Measurements from ENCODE around the gene USF2. TPM values are rescaled to one million over a fixed set of nuclear protein-coding genes. Genes with fewer than 3 reads are reported as not detected.

USF2 gene
- polyA plus RNA-seq, 3 donors: 68.2 to 122 (median 118) TPM

- H3K27ac ChIP-seq (ENCODE audit: low read depth, low read length): no peak overlapping the region
- 69 to 80% (median 72%) methylated on average over 23 of the region's 23 CpGs for WGBS, 3 donors
These were observed 23.9 kb downstream of the USF2 start for GRCh38 chr19:35292421-35293362.

GRCh38 chr19:35293363-35293739 lies 24.6 kb downstream of the USF2 start:
- H3K27ac ChIP-seq (ENCODE audit: low read depth, low read length): no peak overlapping the region
- WGBS, 3 donors: 34 to 47% (median 36%) methylated on average over 7 of the region's 7 CpGs

DNA sequence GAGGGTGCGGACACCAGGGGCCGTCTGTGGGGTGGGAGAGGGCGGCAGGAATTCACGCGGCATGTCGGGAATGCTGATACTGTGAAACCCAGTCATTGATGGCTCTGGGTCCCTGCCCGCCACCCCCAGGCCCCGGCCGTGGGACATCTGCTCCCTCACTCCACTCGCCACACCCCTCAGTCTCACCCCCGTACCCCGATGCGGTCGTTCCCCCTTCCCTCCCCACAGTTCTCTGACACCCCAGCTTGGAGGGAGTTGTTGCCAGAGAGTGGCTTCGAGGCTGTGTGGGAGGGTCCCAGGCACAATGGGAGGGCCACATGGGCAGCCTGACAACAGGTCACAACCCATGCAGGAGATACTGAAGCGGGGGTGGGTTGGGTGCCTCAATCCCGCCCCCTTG lies 25.0 kb downstream of the USF2 start:
- WGBS, 3 donors: 40 to 58% (median 52%) methylated on average over 17 of the region's 17 CpGs

DNA sequence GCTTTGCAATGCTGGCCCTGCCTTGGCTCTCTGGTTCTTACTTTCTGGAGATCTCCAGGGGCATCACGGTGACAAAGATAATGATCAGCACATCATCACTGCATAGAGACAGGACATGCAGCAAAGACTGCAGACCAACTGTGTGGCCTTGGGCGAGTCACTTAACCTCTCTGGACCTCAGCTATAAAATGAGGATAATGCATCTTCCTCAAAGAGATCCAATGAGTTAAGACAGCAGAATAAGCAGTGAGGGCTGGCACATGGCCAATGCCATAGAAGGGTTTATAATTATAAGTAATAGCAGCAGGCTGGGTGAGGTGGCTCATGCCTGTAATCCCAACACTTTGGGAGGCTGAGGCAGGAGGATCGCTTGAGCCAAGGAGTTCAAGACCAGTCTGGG lies 25.6 kb downstream of the USF2 start:
- WGBS, 3 donors: 65 to 72% (median 66%) methylated on average over 3 of the region's 3 CpGs
- H3K27ac ChIP-seq (ENCODE audit: low read depth, low read length): no peak overlapping the region

More for the DNA sequence above, 25.0 kb downstream of the USF2 start:
- no peak overlapping the region for H3K27ac ChIP-seq (ENCODE audit: low read depth, low read length)

GRCh38 chr19:35294859-35295791 lies 26.4 kb downstream of the USF2 start:
- WGBS, 3 donors: 45 to 63% (median 47%) methylated on average over 24 to 25 of the region's 25 CpGs
- H3K27ac ChIP-seq (ENCODE audit: low read depth, low read length): no peak overlapping the region

DNA sequence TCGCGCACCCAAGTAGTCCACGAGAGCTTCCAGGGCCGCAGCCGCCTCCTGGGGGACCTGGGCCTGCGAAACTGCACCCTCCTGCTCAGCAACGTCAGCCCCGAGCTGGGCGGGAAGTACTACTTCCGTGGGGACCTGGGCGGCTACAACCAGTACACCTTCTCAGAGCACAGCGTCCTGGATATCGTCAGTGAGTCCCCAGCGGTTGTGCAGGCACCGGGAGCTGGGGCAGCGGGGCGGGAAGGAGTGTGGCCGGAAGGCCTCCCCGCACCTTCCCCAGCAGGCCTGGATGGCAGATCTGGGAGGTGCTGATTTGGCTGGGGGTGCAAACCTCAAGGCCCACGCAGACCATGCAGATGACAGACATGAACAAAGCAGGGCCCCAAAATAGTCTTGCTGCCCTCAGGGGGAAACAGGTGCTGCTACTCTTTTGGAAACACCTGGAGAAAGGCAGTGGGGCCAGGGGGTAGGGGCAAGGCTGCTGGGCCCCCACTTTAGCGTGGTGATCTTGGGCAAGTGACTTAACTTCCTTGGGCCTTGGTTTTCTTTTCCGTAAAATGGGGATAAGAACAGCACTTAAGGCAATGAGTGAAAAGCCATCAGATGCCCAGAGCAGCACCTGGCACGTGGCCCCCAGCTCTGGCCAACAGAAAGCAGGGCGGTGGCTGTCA lies 27.2 kb downstream of the USF2 start:
- 40 to 67% (median 43%) methylated on average over 24 of the region's 24 CpGs for WGBS, 3 donors
- no peak overlapping the region for H3K27ac ChIP-seq (ENCODE audit: low read depth, low read length)

- H3K27ac ChIP-seq (ENCODE audit: low read depth, low read length): no peak overlapping the region
- 86 to 93% (median 91%) methylated on average over 7 of the region's 7 CpGs for WGBS, 3 donors
These were observed 28.1 kb downstream of the USF2 start for GRCh38 chr19:35296644-35297514.

DNA sequence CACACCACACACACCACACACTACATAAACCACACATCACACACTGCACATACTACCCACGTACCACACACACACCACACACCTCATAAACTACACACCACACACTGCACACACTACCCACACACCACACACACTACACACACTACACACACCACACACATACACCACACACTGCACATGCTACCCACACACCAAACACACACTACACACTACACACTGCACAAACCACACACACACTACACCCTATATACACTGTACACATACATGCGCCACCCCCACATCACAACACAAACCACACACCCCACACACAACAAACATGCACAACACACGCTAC lies 28.7 kb downstream of the USF2 start:
- no peak overlapping the region for H3K27ac ChIP-seq (ENCODE audit: low read depth, low read length)
- 94% methylated on average over 3 of the region's 3 CpGs for WGBS, 3 donors

DNA sequence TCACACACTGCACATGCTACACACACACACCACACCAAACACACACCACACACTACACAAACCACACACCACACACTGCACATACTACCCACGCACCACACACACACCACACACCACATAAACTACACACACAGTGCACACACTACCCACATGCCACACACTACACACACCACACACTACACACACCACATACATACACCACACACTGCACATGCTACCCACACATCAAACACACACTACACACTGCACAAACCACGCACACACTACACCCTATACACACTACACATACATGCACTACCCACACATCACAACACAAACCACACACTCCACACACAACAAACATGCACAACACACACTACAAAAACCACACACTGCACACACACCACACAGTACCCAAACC lies 29.2 kb downstream of the USF2 start:
- 93 to 99% (median 98%) methylated on average over 2 of the region's 2 CpGs for WGBS, 3 donors
- no peak overlapping the region for H3K27ac ChIP-seq (ENCODE audit: low read depth, low read length)

DNA sequence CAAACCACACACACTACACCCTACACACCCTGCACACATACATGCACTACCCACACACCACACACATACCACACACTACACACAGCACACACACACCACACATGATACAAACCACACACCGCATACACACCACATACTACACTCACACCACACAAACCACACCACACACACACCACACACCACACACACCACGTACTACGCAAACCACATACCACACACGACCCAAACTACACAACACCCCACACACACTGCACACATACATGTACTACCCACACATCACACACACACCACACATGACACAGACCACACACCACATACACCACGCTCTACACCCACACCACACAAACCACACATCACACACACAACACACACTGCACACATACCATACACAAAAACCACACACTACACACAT lies 29.8 kb downstream of the USF2 start:
- no peak overlapping the region for H3K27ac ChIP-seq (ENCODE audit: low read depth, low read length)
- 92 to 93% (median 92%) methylated on average over 5 of the region's 5 CpGs for WGBS, 3 donors

DNA sequence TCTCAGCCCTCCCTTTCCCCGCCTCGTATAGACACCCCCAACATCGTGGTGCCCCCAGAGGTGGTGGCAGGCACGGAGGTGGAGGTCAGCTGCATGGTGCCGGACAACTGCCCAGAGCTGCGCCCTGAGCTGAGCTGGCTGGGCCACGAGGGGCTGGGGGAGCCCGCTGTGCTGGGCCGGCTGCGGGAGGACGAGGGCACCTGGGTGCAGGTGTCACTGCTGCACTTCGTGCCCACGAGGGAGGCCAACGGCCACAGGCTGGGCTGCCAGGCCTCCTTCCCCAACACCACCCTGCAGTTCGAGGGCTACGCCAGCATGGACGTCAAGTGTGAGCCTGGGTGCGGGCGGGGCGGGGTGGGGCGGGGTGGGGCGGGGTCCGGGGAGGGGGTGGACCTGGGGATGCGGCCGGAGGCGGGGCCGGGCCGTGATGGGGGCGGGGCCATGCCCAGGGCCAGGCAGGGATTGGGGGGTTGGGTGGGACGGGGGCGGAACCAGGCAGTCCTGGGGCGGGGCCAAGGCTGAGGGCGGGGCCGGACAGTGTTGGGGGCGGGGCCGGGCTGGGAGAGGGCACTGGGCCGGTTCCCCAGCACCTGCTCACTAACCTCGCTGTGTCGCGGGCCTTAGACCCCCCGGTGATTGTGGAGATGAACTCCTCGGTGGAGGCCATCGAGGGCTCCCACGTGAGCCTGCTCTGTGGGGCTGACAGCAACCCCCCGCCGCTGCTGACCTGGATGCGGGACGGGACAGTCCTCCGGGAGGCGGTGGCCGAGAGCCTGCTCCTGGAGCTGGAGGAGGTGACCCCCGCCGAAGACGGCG lies 31.0 kb downstream of the USF2 start:
- 42 to 56% (median 56%) methylated on average over 45 to 54 of the region's 55 CpGs for WGBS, 3 donors
- no peak overlapping the region for H3K27ac ChIP-seq (ENCODE audit: low read depth, low read length)

DNA sequence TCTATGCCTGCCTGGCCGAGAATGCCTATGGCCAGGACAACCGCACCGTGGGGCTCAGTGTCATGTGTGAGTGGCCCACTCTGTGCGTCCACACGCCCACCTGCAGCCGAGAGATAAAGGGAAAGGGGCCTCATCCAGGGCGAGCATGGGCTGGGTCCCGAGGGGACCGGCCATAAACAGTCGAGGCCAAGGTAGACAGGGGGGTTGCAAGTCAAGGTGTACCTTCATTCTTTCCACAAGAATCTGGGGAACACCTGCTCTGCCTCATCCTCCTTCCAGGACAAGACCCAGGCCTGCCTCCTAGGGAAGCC lies 31.5 kb downstream of the USF2 start:
- WGBS, 3 donors: 83 to 88% (median 86%) methylated on average over 10 of the region's 10 CpGs
- H3K27ac ChIP-seq (ENCODE audit: low read depth, low read length): no peak overlapping the region

DNA sequence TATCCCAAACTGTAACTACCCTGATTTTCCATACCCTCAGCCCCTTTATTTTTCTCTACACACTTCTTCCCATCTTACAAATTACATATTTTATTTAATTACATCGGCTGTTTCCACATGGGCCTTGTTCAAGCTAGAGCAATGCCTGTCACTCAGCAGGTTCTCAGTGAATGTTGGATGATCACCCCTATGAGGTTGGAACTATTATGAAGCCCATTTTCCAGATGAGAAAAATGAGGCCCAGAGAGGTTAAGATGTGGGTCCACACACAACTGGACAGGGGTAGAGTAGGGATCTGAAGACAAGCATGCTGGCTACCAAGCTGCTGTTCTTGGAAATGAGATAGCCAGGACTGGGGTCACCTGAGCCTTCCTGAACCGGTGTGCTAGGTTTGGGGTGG lies 33.2 kb downstream of the USF2 start:
- WGBS, 3 donors: 93 to 99% (median 94%) methylated on average over 2 of the region's 2 CpGs
- no peak overlapping the region for H3K27ac ChIP-seq (ENCODE audit: low read depth, low read length)

- no peak overlapping the region for H3K27ac ChIP-seq (ENCODE audit: low read depth, low read length)
These were observed 33.7 kb downstream of the USF2 start for GRCh38 chr19:35302446-35302845.

GRCh38 chr19:35303357-35303915 lies 34.7 kb downstream of the USF2 start:
- 76 to 89% (median 77%) methylated on average over 6 of the region's 6 CpGs for WGBS, 3 donors
- no peak overlapping the region for H3K27ac ChIP-seq (ENCODE audit: low read depth, low read length)

More at GRCh38 chr19:35302446-35302845, 33.7 kb downstream of the USF2 start:
- WGBS, 3 donors: 84 to 89% (median 86%) methylated on average over 16 of the region's 16 CpGs

DNA sequence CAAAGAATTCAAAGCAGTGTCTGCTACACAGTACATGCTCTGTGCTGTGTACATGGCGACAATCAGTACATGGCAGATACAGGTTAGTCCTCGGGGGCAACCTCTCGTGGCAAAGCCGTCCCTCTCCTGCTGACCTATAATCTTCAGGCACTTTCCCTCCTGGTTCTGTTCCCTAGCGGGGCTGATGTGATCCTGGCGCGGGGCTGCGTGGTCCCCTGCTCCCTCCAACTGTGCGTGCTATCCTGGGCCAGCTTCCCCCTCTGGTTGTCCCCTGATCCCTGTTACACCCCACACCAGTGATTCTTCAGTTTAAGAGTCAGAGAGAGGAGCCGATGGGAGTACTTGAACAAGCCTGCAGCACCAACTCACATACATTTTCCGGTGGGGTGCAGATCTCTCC lies 35.3 kb downstream of the USF2 start:
- H3K27ac ChIP-seq (ENCODE audit: low read depth, low read length): no peak overlapping the region
- WGBS, 3 donors: 77 to 88% (median 85%) methylated on average over 11 of the region's 11 CpGs

GRCh38 chr19:35305181-35305580 lies 36.4 kb downstream of the USF2 start:
- H3K27ac ChIP-seq (ENCODE audit: low read depth, low read length): no peak overlapping the region
- WGBS, 3 donors: 58 to 92% (median 68%) methylated on average over 6 of the region's 6 CpGs

Data from adipose tissue (tissue), 3 donors.